ENCODE measurements around the gene TXLNA. TPM values are rescaled to one million over a fixed set of nuclear protein-coding genes. Genes with fewer than 3 reads are reported as not detected.

TXLNA gene
- total RNA-seq, 2 experiments from 2014 or later = 79.7 to 79.8 TPM

DNA sequence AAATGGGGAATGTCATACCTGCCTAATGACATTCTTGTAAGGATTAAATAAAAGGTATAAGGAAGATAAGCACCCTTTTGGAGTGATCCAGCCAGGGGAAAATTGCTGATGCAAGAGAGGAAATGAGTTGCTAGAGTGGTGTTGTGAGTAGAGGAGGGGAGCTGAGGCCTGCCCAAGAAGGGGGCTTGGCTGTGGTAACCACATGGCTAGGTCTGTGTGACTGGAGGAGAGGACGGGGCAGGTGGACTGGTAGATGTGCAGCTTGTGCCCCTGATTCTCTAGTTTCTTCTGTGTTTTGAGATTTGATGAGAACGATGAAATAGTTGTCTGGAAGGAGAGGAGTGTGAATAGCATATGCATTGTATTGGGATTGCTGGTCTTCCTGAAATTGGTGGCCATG is 6.6 kb downstream of the TXLNA start:
- peaks cover 47% of the 10 kb centered on the region for H3K4me1 Mint-ChIP-seq (ENCODE audit: low read depth)

DNA sequence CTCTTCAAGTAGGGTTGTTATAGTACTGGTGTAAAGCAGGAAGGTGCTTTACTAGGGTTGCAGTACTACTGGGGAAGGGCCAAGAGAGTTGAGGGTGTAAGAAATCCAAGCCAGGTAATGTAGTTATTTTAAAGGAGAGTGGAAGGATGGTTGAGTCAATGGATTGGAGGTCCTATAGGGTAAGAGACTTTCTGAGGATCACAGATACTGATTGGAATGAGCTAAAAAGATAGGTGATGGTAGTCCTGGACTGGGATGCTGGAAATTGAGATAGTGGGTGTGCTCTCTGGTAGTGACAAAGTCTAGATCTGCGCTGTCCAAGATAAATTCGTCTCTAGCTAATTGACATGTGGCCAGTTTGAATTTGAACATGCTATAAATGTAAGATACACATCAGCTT is 7.0 kb downstream of the TXLNA start:
- H3K4me3 Mint-ChIP-seq = peak overlapping the region; percentile 2

More for the DNA sequence above, 6.6 kb downstream of the TXLNA start:
- ATAC-seq (no peak), DNase-seq (no peak)
- Mint-ChIP-seq H3K36me3 (ENCODE audit: low read depth) (peaks cover 72% of the 10 kb centered on the region), H3K9me3 (ENCODE audit: insufficient read depth) (no peaks in the 10 kb centered on the region), H3K27ac (peak overlapping the region; percentile 86), H3K27me3 (ENCODE audit: low read depth) (no peaks in the 10 kb centered on the region), H3K4me3 (peak overlapping the region; percentile 2)
- ChIA-PET CTCF (interaction anchor here (3.2 kb wide), 1 partner anchor 30 kb away, joined by 9 read pairs; no protein-coding TSS in a partner anchor), POLR2A (interaction anchor here (1.4 kb wide), 1 partner anchor 14 kb away, joined by 3 read pairs; no protein-coding TSS in a partner anchor)

DNA sequence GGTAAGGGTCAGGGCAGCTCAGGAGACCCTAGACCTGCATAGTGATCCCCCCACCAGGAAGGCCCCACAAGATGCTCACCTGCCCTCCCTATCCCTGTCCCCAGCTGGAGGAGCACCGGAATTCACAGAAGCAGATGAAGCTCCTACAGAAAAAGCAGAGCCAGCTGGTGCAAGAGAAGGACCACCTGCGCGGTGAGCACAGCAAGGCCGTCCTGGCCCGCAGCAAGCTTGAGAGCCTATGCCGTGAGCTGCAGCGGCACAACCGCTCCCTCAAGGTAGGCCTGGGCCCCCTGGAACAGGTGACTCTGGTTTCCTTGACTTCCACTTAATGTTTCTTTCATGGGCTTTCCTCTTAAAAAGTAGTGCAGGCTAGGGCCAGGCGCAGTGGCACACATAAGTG is 8.4 kb downstream of the TXLNA start:
- H3K4me3 Mint-ChIP-seq = no peak overlapping the region
- DNase-seq = no peak
- H3K27me3 Mint-ChIP-seq (ENCODE audit: low read depth) = no peaks in the 10 kb centered on the region
- H3K4me1 Mint-ChIP-seq (ENCODE audit: low read depth) = peaks cover 36% of the 10 kb centered on the region
- H3K36me3 Mint-ChIP-seq (ENCODE audit: low read depth) = peaks cover 72% of the 10 kb centered on the region
- no peaks in the 10 kb centered on the region for H3K9me3 Mint-ChIP-seq (ENCODE audit: insufficient read depth)
- no peak overlapping the region for H3K27ac Mint-ChIP-seq
- ChIA-PET CTCF (interaction anchor here (3.2 kb wide), 1 partner anchor 28 kb away, joined by 9 read pairs; no protein-coding TSS in a partner anchor), POLR2A (no interaction called here)
- no peak for ATAC-seq

More for the DNA sequence above, 7.0 kb downstream of the TXLNA start:
- Mint-ChIP-seq H3K4me1 (ENCODE audit: low read depth) (peaks cover 42% of the 10 kb centered on the region), H3K27me3 (ENCODE audit: low read depth) (no peaks in the 10 kb centered on the region), H3K27ac (peak overlapping the region; percentile 86), H3K9me3 (ENCODE audit: insufficient read depth) (no peaks in the 10 kb centered on the region), H3K36me3 (ENCODE audit: low read depth) (peaks cover 72% of the 10 kb centered on the region)
- DNase-seq (no peak), ATAC-seq (no peak)
- ChIA-PET POLR2A (interaction anchor here (1.4 kb wide), 1 partner anchor 15 kb away, joined by 3 read pairs; no protein-coding TSS in a partner anchor), CTCF (interaction anchor here (3.2 kb wide), 1 partner anchor 29 kb away, joined by 9 read pairs; no protein-coding TSS in a partner anchor)

DNA sequence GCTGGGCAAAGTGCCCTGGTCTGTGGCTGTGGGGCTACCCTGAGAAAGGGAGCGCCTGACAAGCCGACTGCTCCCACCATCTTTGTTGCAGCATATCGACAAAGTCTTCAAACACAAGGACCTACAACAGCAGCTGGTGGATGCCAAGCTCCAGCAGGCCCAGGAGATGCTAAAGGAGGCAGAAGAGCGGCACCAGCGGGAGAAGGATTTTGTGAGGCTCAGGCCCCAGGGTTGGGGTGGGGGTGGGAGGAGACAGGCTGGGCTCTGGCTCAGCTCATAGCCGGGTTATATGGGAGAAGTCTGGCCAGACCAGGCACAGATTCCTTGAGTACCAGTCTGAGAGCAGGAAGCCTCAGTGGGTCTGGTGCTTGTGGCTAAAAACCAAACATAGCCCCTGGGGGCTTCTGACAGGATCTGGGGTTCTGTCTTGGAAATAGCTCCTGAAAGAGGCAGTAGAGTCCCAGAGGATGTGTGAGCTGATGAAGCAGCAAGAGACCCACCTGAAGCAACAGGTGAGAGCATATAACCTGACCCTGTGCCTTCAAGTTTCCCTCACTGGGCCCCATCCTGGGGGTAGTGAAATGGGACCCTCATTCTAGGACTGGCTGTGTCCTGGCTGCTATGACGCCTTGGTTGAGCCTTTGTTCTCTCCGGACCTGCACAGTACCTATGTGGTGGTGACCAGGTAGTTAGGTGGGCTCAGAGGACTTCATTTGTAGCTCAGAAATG is 12.9 kb downstream of the TXLNA start:
- no peak for DNase-seq
- no peak for ATAC-seq
- CTCF ChIA-PET = interaction anchor here (1.0 to 1.1 kb wide), 2 partner anchors 8 to 23 kb away, joined by 3 read pairs; partner anchors contain the start of gene CCDC28B
- H3K4me1 Mint-ChIP-seq (ENCODE audit: low read depth) = peaks cover 53% of the 10 kb centered on the region
- no peak overlapping the region for H3K4me3 Mint-ChIP-seq
- no peaks in the 10 kb centered on the region for H3K27me3 Mint-ChIP-seq (ENCODE audit: low read depth)
- no peaks in the 10 kb centered on the region for H3K9me3 Mint-ChIP-seq (ENCODE audit: insufficient read depth)
- POLR2A ChIA-PET = interaction anchor here (1.2 kb wide), 1 partner anchor 12 kb away, joined by 6 read pairs; no protein-coding TSS in a partner anchor
- no peak overlapping the region for H3K27ac Mint-ChIP-seq
- H3K36me3 Mint-ChIP-seq (ENCODE audit: low read depth) = peaks cover 89% of the 10 kb centered on the region

DNA sequence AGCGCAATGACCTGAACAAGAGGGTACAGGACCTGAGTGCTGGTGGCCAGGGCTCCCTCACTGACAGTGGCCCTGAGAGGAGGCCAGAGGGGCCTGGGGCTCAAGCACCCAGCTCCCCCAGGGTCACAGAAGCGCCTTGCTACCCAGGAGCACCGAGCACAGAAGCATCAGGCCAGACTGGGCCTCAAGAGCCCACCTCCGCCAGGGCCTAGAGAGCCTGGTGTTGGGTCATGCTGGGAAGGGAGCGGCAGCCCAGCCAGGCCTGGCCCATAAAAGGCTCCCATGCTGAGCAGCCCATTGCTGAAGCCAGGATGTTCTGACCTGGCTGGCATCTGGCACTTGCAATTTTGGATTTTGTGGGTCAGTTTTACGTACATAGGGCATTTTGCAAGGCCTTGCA is 15.5 kb downstream of the TXLNA start:
- DNase-seq = no peak
- CTCF ChIA-PET = interaction anchor here (1.5 kb wide), 2 partner anchors 21 to 87 kb away, joined by 6 read pairs; partner anchors contain the start of gene KPNA6
- Mint-ChIP-seq H3K36me3 (ENCODE audit: low read depth) (peaks cover 82% of the 10 kb centered on the region), H3K9me3 (ENCODE audit: insufficient read depth) (no peaks in the 10 kb centered on the region), H3K4me1 (ENCODE audit: low read depth) (peaks cover 67% of the 10 kb centered on the region), H3K27me3 (ENCODE audit: low read depth) (no peaks in the 10 kb centered on the region), H3K27ac (peak overlapping the region; percentile 29), H3K4me3 (no peak overlapping the region)
- POLR2A ChIA-PET = interaction anchor here (1.0 to 1.3 kb wide), 5 partner anchors 10 to 97 kb away, joined by 3 to 7 read pairs (median 4); partner anchors contain the start of gene HDAC1
- ATAC-seq = no peak

DNA sequence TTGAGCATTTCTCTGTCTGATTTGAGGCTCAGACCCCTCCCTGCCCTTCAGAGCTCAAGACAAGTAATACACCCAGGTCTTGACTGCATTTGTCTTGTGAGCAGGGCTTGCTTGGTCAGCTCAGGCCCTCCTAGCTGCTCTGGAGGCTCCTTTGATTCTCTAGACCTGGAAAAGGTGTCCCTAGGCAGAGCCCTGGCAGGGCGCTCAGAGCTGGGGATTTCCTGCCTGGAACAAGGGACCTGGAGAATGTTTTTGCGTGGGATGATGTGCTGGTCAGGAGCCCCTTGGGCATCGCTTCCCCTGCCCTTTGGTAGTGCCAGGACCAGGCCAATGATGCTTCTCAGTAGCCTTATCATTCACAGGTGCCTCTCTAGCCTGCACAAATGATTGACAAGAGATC is 16.1 kb downstream of the TXLNA start:
- POLR2A ChIA-PET = interaction anchor here (1.0 to 1.5 kb wide), 5 partner anchors 11 to 199 kb away, joined by 3 to 7 read pairs (median 3); partner anchors contain the start of genes BSDC1 and HDAC1
- CTCF ChIA-PET = interaction anchor here (1.5 to 8.0 kb wide), 2 partner anchors 20 to 87 kb away, joined by 6 to 52 read pairs; partner anchors contain the start of gene KPNA6
- DNase-seq = no peak
- Mint-ChIP-seq H3K4me3 (no peak overlapping the region), H3K36me3 (ENCODE audit: low read depth) (peaks cover 77% of the 10 kb centered on the region), H3K9me3 (ENCODE audit: insufficient read depth) (no peaks in the 10 kb centered on the region), H3K4me1 (ENCODE audit: low read depth) (peaks cover 71% of the 10 kb centered on the region), H3K27ac (peak overlapping the region; percentile 29), H3K27me3 (ENCODE audit: low read depth) (no peaks in the 10 kb centered on the region)
- ATAC-seq = no peak

DNA sequence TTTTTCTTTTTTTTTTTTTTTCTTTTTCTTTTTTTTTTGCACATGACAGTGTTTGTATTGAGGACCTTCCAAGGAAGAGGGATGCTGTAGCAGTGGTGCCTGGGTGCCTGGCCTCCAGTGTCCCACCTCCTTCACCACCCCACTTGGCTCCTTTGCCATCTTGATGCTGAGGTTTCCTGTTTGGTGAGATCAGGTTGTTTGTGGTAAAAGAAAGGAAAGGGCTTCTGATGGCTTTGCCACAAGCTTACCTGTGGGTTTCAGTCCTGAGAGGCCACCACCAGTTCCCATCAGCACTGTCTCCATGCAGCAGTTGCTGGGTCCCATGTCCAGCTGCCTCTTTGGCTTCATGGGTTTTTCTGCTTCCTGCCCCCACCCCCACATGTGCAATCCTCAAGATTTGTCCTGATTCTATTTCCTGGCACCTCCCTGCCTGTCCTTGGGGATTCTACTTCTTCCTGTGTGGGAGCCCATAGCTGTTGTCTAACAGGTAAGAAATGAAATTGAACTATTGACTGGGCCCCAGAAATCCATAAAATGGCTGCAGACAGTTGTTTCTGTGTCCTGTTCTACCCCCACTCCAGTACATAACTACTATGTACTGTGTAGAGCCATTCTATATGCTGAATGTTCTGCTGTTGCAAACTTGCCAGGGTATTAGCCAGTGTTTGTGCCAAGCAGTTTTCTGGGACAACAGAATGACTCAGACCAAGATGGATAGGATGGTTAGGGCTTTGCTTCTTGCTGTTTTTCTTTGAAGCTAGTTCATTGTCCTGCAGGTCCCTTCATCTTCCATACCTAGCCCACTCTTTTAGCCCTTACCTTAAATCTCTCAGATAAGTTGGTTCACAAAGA is 16.7 kb downstream of the TXLNA start:
- H3K4me1 Mint-ChIP-seq (ENCODE audit: low read depth) = peaks cover 71% of the 10 kb centered on the region
- ChIA-PET CTCF (interaction anchor here (1.0 to 8.0 kb wide), 4 partner anchors 9 to 95 kb away, joined by 4 to 52 read pairs (median 5); partner anchors contain the start of genes HDAC1, IQCC and KPNA6), POLR2A (interaction anchor here (1.0 to 1.9 kb wide), 6 partner anchors 12 to 198 kb away, joined by 3 to 7 read pairs (median 4); partner anchors contain the start of genes BSDC1 and HDAC1)
- ATAC-seq (peak; percentile 32), DNase-seq (peak; percentile 61)
- H3K27me3 Mint-ChIP-seq (ENCODE audit: low read depth) = no peaks in the 10 kb centered on the region
- peak overlapping the region; percentile 39 for H3K4me3 Mint-ChIP-seq
- peaks cover 72% of the 10 kb centered on the region for H3K36me3 Mint-ChIP-seq (ENCODE audit: low read depth)
- H3K9me3 Mint-ChIP-seq (ENCODE audit: insufficient read depth) = no peaks in the 10 kb centered on the region
- peak overlapping the region; percentile 72 for H3K27ac Mint-ChIP-seq

DNA sequence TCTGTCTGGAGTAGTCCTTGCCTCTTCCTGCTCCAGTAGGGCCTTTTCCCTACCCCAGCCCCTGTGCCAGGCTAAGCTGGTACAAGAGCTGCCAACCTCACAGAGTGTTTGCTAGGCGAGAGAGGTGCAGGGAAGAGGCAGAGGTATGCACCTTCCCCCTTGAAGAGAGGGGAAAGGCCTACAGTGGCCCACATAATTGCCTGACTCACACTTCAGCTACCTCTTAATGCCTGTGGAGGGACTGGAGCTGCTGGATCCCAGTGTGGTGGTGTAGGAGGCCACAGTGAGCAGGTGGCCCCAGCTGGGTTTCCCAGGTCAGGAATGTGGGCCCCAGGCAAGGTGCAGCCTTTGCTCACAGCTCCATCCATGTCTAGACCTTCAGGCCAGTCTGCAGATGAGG is 17.6 kb downstream of the TXLNA start:
- no peak overlapping the region for H3K27ac Mint-ChIP-seq
- CTCF ChIA-PET = interaction anchor here (0.8 to 8.0 kb wide), 4 partner anchors 8 to 434 kb away, joined by 3 to 52 read pairs (median 4); partner anchors contain the start of gene IQCC
- peaks cover 68% of the 10 kb centered on the region for H3K36me3 Mint-ChIP-seq (ENCODE audit: low read depth)
- DNase-seq (no peak), ATAC-seq (no peak)
- H3K27me3 Mint-ChIP-seq (ENCODE audit: low read depth) = no peaks in the 10 kb centered on the region
- no peak overlapping the region for H3K4me3 Mint-ChIP-seq
- peaks cover 77% of the 10 kb centered on the region for H3K4me1 Mint-ChIP-seq (ENCODE audit: low read depth)
- no peaks in the 10 kb centered on the region for H3K9me3 Mint-ChIP-seq (ENCODE audit: insufficient read depth)
- POLR2A ChIA-PET = interaction anchor here (0.6 to 1.9 kb wide), 6 partner anchors 12 to 197 kb away, joined by 3 to 7 read pairs (median 4); partner anchors contain the start of gene BSDC1

DNA sequence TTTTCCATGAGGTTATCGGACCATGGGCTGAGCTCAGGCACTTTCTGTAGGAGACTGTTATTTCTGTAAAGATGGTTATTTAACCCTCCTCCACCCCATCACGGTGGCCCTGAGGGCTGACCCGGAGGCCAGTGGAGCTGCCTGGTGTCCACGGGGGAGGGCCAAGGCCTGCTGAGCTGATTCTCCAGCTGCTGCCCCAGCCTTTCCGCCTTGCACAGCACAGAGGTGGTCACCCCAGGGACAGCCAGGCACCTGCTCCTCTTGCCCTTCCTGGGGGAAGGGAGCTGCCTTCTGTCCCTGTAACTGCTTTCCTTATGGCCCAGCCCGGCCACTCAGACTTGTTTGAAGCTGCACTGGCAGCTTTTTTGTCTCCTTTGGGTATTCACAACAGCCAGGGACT is 18.4 kb downstream of the TXLNA start:
- Mint-ChIP-seq H3K4me1 (ENCODE audit: low read depth) (peaks cover 81% of the 10 kb centered on the region), H3K36me3 (ENCODE audit: low read depth) (peaks cover 65% of the 10 kb centered on the region)
- ATAC-seq = no peak

DNA sequence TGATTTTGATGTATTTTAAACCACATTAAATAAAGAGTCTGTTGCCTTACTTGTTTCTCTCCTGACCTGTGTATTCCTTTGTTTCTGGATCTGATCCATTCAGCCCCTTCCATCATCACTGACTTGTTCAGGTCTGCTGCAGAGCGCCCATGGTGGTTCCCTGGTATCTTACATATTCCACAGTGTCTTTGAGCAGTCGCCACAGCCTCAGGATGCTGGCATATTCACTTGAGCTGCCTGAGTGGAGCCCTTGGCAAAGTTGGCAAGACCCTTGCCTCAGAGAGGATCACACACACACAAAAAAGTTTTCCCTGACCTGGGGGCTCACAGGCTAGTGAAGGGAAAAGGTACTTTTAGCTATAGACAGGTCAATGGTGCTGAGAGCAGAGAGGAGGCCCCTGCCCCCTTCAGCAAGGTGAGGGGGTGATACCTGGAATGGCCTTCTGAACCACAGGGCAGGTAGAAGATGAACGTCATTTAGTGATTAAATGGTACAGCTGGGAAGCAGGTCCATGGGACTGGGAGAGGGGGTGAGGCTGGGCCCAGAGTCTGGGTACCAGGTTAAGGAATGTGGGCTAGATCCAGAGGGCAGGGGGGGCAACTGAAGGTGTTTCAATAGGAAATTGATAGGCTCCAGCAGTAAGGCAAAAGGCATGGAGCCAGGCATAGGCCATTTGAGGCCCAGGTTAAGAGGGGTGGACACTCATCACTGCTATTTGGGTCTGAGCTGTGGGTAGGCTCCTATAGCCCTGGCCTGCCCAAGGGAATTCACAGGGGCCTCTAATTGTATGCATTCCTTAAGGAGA is 19.0 kb downstream of the TXLNA start:
- Mint-ChIP-seq H3K4me3 (no peak overlapping the region), H3K4me1 (ENCODE audit: low read depth) (peaks cover 79% of the 10 kb centered on the region), H3K27ac (peak overlapping the region; percentile 58), H3K36me3 (ENCODE audit: low read depth) (peaks cover 62% of the 10 kb centered on the region), H3K9me3 (ENCODE audit: insufficient read depth) (no peaks in the 10 kb centered on the region), H3K27me3 (ENCODE audit: low read depth) (no peaks in the 10 kb centered on the region)
- CTCF ChIA-PET = interaction anchor here (0.7 to 8.0 kb wide), 3 partner anchors 17 to 52 kb away, joined by 3 to 52 read pairs (median 4); partner anchors contain the start of gene LCK
- POLR2A ChIA-PET = interaction anchor here (0.7 to 1.9 kb wide), 3 partner anchors 14 to 450 kb away, joined by 3 to 7 read pairs (median 4); no protein-coding TSS in a partner anchor
- ATAC-seq = no peak
- no peak for DNase-seq

More for the DNA sequence above, 18.4 kb downstream of the TXLNA start:
- Mint-ChIP-seq H3K27me3 (ENCODE audit: low read depth) (no peaks in the 10 kb centered on the region), H3K27ac (peak overlapping the region; percentile 58), H3K4me3 (no peak overlapping the region), H3K9me3 (ENCODE audit: insufficient read depth) (no peaks in the 10 kb centered on the region)
- ChIA-PET POLR2A (interaction anchor here (0.7 to 1.9 kb wide), 4 partner anchors 13 to 449 kb away, joined by 3 to 7 read pairs (median 4); no protein-coding TSS in a partner anchor), CTCF (interaction anchor here (0.7 to 8.0 kb wide), 5 partner anchors 8 to 435 kb away, joined by 3 to 52 read pairs (median 4); partner anchors contain the start of genes IQCC and LCK)
- no peak for DNase-seq
